K562 (cell line): ENCODE measurements around the gene DCAF11. TPM values are rescaled to one million over a fixed set of nuclear protein-coding genes. Genes with fewer than 3 reads are reported as not detected.
A peak's percentile ranks its signal among the peaks of the same experiment; 100 is the strongest.

ENCODE experiments used
- BDP1 ChIP-seq: IDR thresholded peaks from 3 replicates; pipeline ENCODE4 v1.6.1; 2011; ENCODE audit not compliant: insufficient read length, insufficient read depth
- ESRRB ChIP-seq: fragments of 250-450 bp; sonication (Bioruptor Pico); IDR thresholded peaks from 2 replicates; pipeline ENCODE4 v1.5.0; 2020; ENCODE audit warnings: mild to moderate bottlenecking, moderate library complexity, borderline replicate concordance
- IRF9 ChIP-seq: fragments of 450-650 bp; IDR thresholded peaks from 2 replicates; pipeline ENCODE4 v1.6.1; 2016; ENCODE audit warnings: missing biosample characterization, missing genetic modification characterization
- KDM5B ChIP-seq: fragments of 200-600 bp; sonication (generic); IDR thresholded peaks from 2 replicates; pipeline ENCODE4 v1.6.1; 2012; ENCODE audit warnings: low read depth, mild to moderate bottlenecking, moderate library complexity, low read length, control low read depth, inconsistent platforms; ENCODE audit not compliant: insufficient replicate concordance
- MAX ChIP-seq: sonication (generic); formaldehyde crosslinking; IDR thresholded peaks from 2 replicates; pipeline ENCODE4 v1.9.0; 2022; ENCODE audit warnings: mild to moderate bottlenecking, missing genetic modification reagents
- MBD1 ChIP-seq: fragments of 250-450 bp; sonication (Bioruptor Pico); IDR thresholded peaks from 2 replicates; pipeline ENCODE4 v1.8.0; 2022; ENCODE audit warnings: inconsistent platforms
- MXI1 ChIP-seq: IDR thresholded peaks from 2 replicates; pipeline ENCODE4 v1.6.1; 2011; ENCODE audit warnings: low read depth, mild to moderate bottlenecking, improper control_type of control experiment, low read length
- NR0B1 ChIP-seq: fragments of 450-650 bp; IDR thresholded peaks from one replicate; pipeline ENCODE4 v1.6.1; 2018; ENCODE audit warnings: mild to moderate bottlenecking, moderate library complexity; ENCODE audit not compliant: partially characterized antibody
- PKNOX1 ChIP-seq: fragments of 450-650 bp; IDR thresholded peaks from 2 replicates; pipeline ENCODE4 v1.6.1; 2016
- SPI1 ChIP-seq: IDR thresholded peaks from 2 replicates; pipeline ENCODE4 v1.6.1; 2011; ENCODE audit warnings: low read depth, low read length, control low read depth, borderline replicate concordance
- ZNF592 ChIP-seq: fragments of 450-650 bp; IDR thresholded peaks from 2 replicates; pipeline ENCODE4 v1.6.1; 2017; ENCODE audit warnings: antibody characterized with exemption, mild to moderate bottlenecking
- polyA plus RNA-seq, 8 experiments: library from polyadenylated mRNA; depleted of rRNA in 4 of 8; stranded (reverse) in 5 of 8; unstranded in 3 of 8; fragments of >200 nt; fragmentation: Nextera tagmentation in 2 of 8; fragmentation: Illumina TruSeq in 1 of 8; extraction: Ambion mirVana in 2 of 8; extraction: Trizol in 1 of 8; gene quantifications; 2 replicates each; pipeline versions ENCODE4 v1.2.1 to v1.2.3, GENCODE V29; 2011 to 2014; ENCODE audit warnings: inconsistent platforms in 1 of 8, missing spikeins in 1 of 8
- total RNA-seq, 7 experiments: library from RNA; depleted of rRNA in 6 of 7; stranded (reverse); fragments of >200 nt in 6 of 7; fragmentation: Illumina TruSeq in 2 of 7; extraction: Trizol in 2 of 7; gene quantifications; 2 replicates each; pipeline versions ENCODE4 v1.2.1 to v1.2.3, GENCODE V29; 2011 to 2021; ENCODE audit warnings: low replicate concordance in 1 of 7
- TF ChIP-seq, protein P1 (sequence below): fragments of 250-450 bp; sonication (Bioruptor Pico); IDR thresholded peaks from 2 replicates; pipeline ENCODE4 v1.9.0; 2021; ENCODE audit warnings: mild to moderate bottlenecking

DCAF11 gene
- total and polyA plus RNA-seq, 9 of the 15 experiments (the other 6 are each of a cell fraction or from before 2014, with no cell fraction given), result 8.5 to 46.2 (median 36.4) TPM

DNA sequence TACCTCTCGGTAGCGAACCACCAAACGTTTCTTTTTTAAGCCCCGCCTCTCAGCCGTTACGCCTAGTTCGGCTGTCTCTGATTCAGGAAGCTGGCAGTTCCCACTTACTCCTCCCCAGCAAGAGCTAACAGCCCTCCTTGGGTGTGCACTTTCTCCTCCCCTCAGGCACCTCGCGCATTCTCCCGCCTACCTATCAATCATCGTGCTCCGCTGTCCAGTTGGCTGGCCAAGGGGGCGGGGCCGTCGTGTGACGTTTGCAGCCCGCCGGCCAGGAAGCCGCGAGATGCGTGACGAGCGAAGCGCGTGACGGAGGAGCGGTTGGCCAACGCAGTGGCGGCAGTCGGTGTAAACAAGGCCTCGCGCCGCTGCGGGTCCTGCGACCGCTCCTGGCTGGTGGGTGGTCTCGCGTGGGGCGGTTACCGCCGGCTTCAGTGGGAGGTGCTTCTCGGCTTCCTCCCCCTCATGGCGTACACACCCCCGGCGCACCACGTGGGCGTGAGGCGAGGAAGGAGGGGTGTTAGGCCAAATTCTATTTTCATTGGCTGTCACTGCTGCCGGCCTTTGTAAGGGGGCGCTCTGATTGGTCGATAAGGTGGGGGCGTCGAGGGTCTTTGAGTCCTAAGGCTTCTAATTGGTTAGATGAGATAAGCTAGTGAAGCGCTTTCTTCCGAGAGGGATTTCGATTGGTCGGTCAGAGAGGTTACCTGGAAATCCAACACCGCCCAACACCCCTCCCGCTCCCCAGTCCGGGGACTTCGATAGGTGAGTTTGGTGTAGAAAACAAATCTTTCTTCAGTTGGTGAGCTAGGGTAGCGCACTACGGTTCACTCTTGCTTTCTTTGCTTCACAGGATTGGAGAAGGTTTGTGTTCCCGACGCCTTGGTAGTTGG, at the start of gene DCAF11, which contains the start of gene NRL (continued):
- TF ChIP-seq, protein P1, sequence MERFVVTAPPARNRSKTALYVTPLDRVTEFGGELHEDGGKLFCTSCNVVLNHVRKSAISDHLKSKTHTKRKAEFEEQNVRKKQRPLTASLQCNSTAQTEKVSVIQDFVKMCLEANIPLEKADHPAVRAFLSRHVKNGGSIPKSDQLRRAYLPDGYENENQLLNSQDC (CRISPR knock-in tag), result no peak
- TF ChIP-seq ZNF592, result no peak
- peak; percentile 99 for TF ChIP-seq PKNOX1
- TF ChIP-seq ESRRB, result no peak
- peak; percentile 83; the same call in 1 of the 2 replicates for TF ChIP-seq MXI1
- TF ChIP-seq BDP1, result no peak
- TF ChIP-seq IRF9, result no peak
- TF ChIP-seq SPI1, result 0 out of 2 replicates have a peak, but pooled peaks have one; percentile 14
- TF ChIP-seq MAX (CRISPR knock-in tag), result peak; percentile 97
- TF ChIP-seq NR0B1, result no peak
- TF ChIP-seq KDM5B, result no peak
- TF ChIP-seq MBD1 (CRISPR knock-in tag), result no peak
